GM18508 (cell line): ENCODE measurements around the gene SKAP2.

Source experiments
- ATAC-seq: cut with Tn5 transposase; IDR thresholded peaks from one replicate; pipeline ENCODE4 v1.9.1; 2021; ENCODE audit warnings: moderate number of reproducible peaks; ENCODE audit not compliant: insufficient read depth, unreplicated experiment

SKAP2 gene

GRCh38 chr7:26619348-26619984 is 244.9 kb downstream of the SKAP2 start:
- no peak for ATAC-seq

GRCh38 chr7:26618898-26619297 is 245.5 kb downstream of the SKAP2 start:
- ATAC-seq, result no peak

DNA sequence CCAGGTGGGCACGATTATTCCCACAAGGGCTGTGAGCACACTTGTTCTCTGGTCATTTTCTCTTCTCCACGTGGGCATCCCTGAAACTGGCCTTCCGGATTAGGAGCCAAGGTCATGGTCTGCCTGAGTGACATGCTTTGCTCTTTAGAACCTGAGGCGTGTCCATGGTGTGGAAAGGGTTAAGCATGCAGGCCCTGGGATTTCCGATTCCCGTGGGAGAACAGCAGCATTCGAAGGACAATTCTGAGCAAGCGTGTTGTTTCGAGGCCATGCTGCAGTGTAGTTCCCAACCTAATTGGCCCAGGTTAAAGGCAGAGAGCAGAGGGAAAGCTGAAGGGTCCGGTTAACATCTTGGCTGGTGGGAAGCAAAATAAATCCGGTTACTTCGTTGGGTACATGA is 245.9 kb downstream of the SKAP2 start:
- no peak for ATAC-seq
